Body of pancreas (tissue), 4 donors: ENCODE measurements around the gene TPP1.

Experiments
- POLR2A ChIP-seq, 3 donors: fragments of 450-650 bp; IDR thresholded peaks; one replicate each; pipeline ENCODE4 v1.6.1; 2016; ENCODE audit warnings: antibody characterized with exemption in 3 of 3, mild to moderate bottlenecking in 2 of 3
- TF ChIP-seq, protein P1 (sequence below), 7 experiments: fragments of 450-650 bp in 4 of 7; fragments of 200-600 bp in 3 of 7; sonication (generic) in 3 of 7; IDR thresholded peaks; one replicate each; pipeline ENCODE4 v1.5.1; 2016 to 2019; ENCODE audit warnings: antibody characterized with exemption in 7 of 7

GRCh38 chr11:6599449-6599848, 19.8 kb downstream of the TPP1 start:
- no peak for TF ChIP-seq POLR2A (IDR thresholded peaks at IDR 0.05)
- TF ChIP-seq, protein P1, sequence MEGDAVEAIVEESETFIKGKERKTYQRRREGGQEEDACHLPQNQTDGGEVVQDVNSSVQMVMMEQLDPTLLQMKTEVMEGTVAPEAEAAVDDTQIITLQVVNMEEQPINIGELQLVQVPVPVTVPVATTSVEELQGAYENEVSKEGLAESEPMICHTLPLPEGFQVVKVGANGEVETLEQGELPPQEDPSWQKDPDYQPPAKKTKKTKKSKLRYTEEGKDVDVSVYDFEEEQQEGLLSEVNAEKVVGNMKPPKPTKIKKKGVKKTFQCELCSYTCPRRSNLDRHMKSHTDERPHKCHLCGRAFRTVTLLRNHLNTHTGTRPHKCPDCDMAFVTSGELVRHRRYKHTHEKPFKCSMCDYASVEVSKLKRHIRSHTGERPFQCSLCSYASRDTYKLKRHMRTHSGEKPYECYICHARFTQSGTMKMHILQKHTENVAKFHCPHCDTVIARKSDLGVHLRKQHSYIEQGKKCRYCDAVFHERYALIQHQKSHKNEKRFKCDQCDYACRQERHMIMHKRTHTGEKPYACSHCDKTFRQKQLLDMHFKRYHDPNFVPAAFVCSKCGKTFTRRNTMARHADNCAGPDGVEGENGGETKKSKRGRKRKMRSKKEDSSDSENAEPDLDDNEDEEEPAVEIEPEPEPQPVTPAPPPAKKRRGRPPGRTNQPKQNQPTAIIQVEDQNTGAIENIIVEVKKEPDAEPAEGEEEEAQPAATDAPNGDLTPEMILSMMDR (IDR thresholded peaks at IDR 0.05), result no peak
